Body of pancreas (tissue), 4 donors: ENCODE measurements around the gene CHST3. TPM values are rescaled to one million over a fixed set of nuclear protein-coding genes. Genes with fewer than 3 reads are reported as not detected.

ENCODE experiments used
- ATAC-seq: fragments of 150-250 bp; one replicate; pipeline ENCODE4 v1.9.1; 2016
- DNase-seq, 4 donors: peaks; one replicate each; pipeline ENCODE4 v3.0.0-alpha.2; 2019
- H3K27ac ChIP-seq, 4 donors: fragments of 200-600 bp; sonication (generic); 1 replicate in 3 of 4; 2 replicates in 1 of 4; pipeline versions ENCODE4 v1.5.1 to v1.6.1; 2016 to 2019; ENCODE audit warnings: mild to moderate bottlenecking in 1 of 4, mixed read lengths in 1 of 4, moderate library complexity in 1 of 4
- H3K27me3 ChIP-seq, 2 donors: fragments of 200-600 bp; sonication (generic); one replicate each; pipeline ENCODE4 v1.6.0; 2016; ENCODE audit warnings: mild to moderate bottlenecking in 1 of 2
- H3K36me3 ChIP-seq, 2 donors: fragments of 200-600 bp; sonication (generic); replicated peaks in 1 of 2; 2 replicates each; pipeline ENCODE4 v1.5.1; 2016; ENCODE audit warnings: low read depth in 2 of 2; ENCODE audit not compliant: insufficient read depth in 1 of 2
- H3K4me1 ChIP-seq: fragments of 200-600 bp; sonication (generic); one replicate; pipeline ENCODE4 v1.6.0; 2016
- H3K4me3 ChIP-seq, 2 donors: fragments of 200-600 bp; sonication (generic); 1 replicate in 1 of 2; 2 replicates in 1 of 2; pipeline ENCODE4 v1.5.1; 2016 to 2019
- H3K9me3 ChIP-seq, 3 donors: fragments of 200-600 bp; sonication (generic); 1 replicate in 2 of 3; 2 replicates in 1 of 3; pipeline ENCODE4 v1.5.1; 2016
- POLR2A ChIP-seq, 3 donors: fragments of 450-650 bp; IDR thresholded peaks; one replicate each; pipeline ENCODE4 v1.6.1; 2016; ENCODE audit warnings: antibody characterized with exemption in 3 of 3, mild to moderate bottlenecking in 2 of 3
- WGBS, 2 donors: methylation state at CpG; one replicate each; pipeline ENCODE4 v1.1.5; 2017; 5-methylcytosine and 5-hydroxymethylcytosine counted together
- intact Hi-C: fragments of 100-400 bp; cut with DNase I; formaldehyde crosslinking; loops from one replicate; pipeline ENCODE4 v1.15.1; 2023
- total RNA-seq, 2 donors: library from RNA; depleted of rRNA; stranded (reverse); fragments of >200 nt; gene quantifications; one replicate each; pipeline ENCODE4 v1.1.0, GENCODE V29; 2016
- TF ChIP-seq, protein P1 (sequence below), 7 experiments: fragments of 450-650 bp in 4 of 7; fragments of 200-600 bp in 3 of 7; sonication (generic) in 3 of 7; IDR thresholded peaks; one replicate each; pipeline ENCODE4 v1.5.1; 2016 to 2019; ENCODE audit warnings: antibody characterized with exemption in 7 of 7

The CHST3 gene
- total RNA-seq, 2 donors from 2014 or later = 8.6 to 19.4 TPM

DNA sequence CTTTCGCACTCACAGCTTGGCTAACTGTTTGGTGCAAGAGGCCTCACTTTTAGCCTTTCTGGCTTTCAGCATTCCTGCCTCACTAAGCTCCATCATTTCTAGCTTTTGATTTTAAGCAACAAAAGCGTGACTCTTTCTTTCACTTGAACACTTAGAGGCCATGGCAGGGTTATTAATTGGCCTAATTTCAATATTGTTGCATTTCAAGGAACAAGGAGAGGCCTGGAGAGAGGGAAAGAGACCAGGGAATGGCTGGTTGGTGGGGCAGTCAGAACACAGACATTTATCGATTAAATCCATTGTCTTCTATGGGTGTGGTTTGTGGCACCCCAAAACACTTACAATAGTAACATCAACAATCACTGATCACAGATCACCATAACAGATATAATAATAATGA, 31.3 kb downstream of the CHST3 start:
- TF ChIP-seq, protein P1, sequence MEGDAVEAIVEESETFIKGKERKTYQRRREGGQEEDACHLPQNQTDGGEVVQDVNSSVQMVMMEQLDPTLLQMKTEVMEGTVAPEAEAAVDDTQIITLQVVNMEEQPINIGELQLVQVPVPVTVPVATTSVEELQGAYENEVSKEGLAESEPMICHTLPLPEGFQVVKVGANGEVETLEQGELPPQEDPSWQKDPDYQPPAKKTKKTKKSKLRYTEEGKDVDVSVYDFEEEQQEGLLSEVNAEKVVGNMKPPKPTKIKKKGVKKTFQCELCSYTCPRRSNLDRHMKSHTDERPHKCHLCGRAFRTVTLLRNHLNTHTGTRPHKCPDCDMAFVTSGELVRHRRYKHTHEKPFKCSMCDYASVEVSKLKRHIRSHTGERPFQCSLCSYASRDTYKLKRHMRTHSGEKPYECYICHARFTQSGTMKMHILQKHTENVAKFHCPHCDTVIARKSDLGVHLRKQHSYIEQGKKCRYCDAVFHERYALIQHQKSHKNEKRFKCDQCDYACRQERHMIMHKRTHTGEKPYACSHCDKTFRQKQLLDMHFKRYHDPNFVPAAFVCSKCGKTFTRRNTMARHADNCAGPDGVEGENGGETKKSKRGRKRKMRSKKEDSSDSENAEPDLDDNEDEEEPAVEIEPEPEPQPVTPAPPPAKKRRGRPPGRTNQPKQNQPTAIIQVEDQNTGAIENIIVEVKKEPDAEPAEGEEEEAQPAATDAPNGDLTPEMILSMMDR (IDR thresholded peaks at IDR 0.05) = no peak
- no peak for TF ChIP-seq POLR2A (IDR thresholded peaks at IDR 0.05)
- no peak overlapping the region for H3K27ac ChIP-seq
- H3K9me3 ChIP-seq = no peaks in the 10 kb centered on the region
- intact Hi-C loops = no loop called here
- H3K4me1 ChIP-seq = peaks cover 30% of the 10 kb centered on the region
- H3K36me3 ChIP-seq = no peaks in the 10 kb centered on the region
- no peaks in the 10 kb centered on the region for H3K27me3 ChIP-seq
- 90 to 91% methylated on average over 3 of the region's 3 CpGs for WGBS, 2 donors
- H3K4me3 ChIP-seq = no peak overlapping the region
- ATAC-seq = no peak
- no peak for DNase-seq

DNA sequence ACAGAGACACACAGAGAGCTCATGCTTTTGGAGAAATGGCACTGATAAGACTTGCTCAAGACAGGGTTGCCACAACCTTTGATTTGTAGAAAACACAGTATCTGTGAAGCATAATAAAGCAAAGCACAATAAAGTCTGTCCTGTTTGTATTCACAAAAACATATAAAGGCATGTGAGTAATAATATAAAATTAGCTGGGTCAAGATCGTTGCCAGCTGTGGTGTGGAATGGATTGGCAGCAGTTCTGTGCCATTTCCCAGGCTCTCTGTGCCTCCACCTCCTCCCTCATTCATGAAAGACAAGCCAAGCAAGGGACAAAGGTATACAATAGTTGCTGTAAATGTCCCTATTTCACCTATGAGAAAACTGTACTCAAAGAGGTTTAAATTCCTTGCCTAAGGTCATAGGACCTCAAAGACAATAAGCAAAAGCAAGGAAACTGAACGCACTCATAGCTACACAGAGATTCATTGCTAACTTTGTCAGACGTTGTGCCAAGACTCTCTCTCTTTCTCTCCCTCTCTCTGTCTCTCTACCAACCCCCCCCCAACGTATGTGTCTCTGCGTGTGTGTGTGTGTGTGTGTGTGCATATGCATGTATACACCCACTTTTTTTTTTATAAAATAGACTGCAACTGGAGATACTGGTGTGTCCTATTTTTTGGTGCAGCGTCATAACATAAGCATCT, 31.8 kb downstream of the CHST3 start:
- H3K4me3 ChIP-seq = no peak overlapping the region
- no peaks in the 10 kb centered on the region for H3K27me3 ChIP-seq
- no peaks in the 10 kb centered on the region for H3K9me3 ChIP-seq
- no peak for TF ChIP-seq POLR2A (IDR thresholded peaks at IDR 0.05)
- TF ChIP-seq, protein P1 (IDR thresholded peaks at IDR 0.05) = no peak
- intact Hi-C loops = no loop called here
- peaks cover 33% of the 10 kb centered on the region for H3K4me1 ChIP-seq
- ATAC-seq = no peak
- H3K36me3 ChIP-seq = no peaks in the 10 kb centered on the region
- H3K27ac ChIP-seq = no peak overlapping the region
- WGBS, 2 donors = 50 to 62% methylated on average over 6 of the region's 6 CpGs
- DNase-seq = no peak

DNA sequence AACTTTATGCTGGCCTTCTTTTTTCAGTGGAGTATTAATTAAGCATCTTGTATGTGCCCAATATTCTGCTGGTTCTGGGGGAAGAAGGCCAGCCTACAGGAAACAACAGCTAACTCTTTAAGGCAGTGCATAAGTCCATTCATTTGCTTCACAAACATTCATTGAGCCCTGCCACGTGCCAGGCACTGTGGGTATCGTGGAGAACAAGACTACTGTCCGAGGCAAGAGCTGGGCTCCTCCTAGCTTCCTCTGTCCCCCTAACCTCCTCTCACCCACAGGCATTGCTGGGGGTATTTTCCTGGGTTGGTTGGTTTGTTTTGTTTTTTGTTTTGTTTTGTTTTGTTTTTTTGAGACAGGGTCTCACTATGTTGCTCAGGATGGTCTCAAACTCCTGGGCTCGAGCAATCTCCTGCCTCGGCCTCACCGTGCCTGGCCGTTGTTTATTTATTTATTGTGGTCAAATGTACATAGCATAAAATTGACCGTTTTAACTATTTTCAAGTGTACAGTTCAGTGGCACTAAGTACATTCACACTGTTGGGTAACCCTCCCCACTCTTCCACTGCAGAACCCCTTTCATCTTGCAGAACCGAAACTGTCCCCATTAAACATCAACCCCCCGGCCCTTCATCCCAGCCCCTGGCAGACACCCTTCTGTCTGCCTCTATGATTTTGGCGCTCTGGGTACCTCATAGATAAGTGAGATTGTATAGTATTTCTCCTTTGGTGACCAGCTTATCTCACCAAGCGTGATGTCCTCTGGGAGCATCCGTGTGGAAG, 32.6 kb downstream of the CHST3 start:
- H3K4me1 ChIP-seq = peaks cover 36% of the 10 kb centered on the region
- intact Hi-C loops = no loop called here
- H3K27me3 ChIP-seq = no peaks in the 10 kb centered on the region
- no peak overlapping the region for H3K27ac ChIP-seq
- TF ChIP-seq POLR2A (IDR thresholded peaks at IDR 0.05) = no peak
- TF ChIP-seq, protein P1 (IDR thresholded peaks at IDR 0.05) = no peak
- no peaks in the 10 kb centered on the region for H3K9me3 ChIP-seq
- ATAC-seq (no peak), DNase-seq (no peak)
- no peak overlapping the region for H3K4me3 ChIP-seq
- 74 to 80% methylated on average over 13 of the region's 13 CpGs for WGBS, 2 donors
- H3K36me3 ChIP-seq = no peaks in the 10 kb centered on the region

DNA sequence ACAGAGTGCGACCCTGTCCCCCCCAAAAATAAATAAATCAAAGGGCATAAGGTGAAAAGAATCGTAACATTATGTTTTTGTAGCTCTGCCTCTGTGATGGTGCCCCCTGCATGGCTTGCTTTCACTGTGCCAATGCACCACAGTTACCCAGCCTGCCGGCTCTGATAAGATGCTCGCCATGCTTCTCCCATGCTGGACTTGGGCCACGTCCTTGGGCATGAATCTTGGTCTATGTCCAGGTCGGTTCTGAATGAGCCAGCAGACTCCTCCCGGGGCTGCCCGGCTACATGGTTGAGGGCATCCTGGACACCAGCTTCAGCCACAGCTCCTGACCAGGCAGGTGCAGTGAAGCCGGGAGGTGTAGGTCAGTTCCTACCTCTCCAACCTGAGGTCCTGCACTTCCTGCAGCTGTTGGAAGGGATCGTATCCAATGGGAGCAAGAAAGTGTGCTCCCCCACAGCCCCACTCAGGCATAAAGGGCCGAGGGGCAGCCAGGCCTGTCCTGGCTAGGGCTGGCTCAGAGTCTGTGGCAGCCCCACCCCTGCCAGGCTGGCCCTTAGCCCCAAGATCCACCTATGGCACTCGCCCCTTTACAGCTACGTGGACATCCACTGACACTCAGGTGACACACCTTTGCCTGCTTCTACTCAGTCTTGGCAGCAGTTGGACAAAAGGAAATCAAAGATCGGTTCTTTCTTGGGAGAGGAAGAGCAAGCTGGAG, 34.1 kb downstream of the CHST3 start:
- TF ChIP-seq POLR2A (IDR thresholded peaks at IDR 0.05) = no peak
- TF ChIP-seq, protein P1 (IDR thresholded peaks at IDR 0.05) = no peak
- Histone ChIP-seq H3K36me3 (no peaks in the 10 kb centered on the region), H3K9me3 (no peaks in the 10 kb centered on the region), H3K4me1 (peaks cover 36% of the 10 kb centered on the region), H3K27me3 (no peaks in the 10 kb centered on the region), H3K27ac (peak overlapping the region; percentile 47 to 82 (median 62)), H3K4me3 (no peak overlapping the region)
- DNase-seq (peak; percentile 38 to 76 (median 74)), ATAC-seq (peak; percentile 57)
- intact Hi-C loops = no loop called here
- 35 to 44% methylated on average over 4 to 14 of the region's 14 CpGs for WGBS, 2 donors
